Right cardiac atrium (tissue), 5 donors: ENCODE data around the gene JARID2. TPM values are rescaled to one million over a fixed set of nuclear protein-coding genes. Genes with fewer than 3 reads are reported as not detected.

ENCODE experiments used
- ATAC-seq, 2 donors: fragments of 200-7000 bp; cut with Tn5 transposase; one replicate each; pipeline versions ENCODE4 v1.8.0 to v1.9.1; 2020; ENCODE audit warnings: moderate library complexity in 2 of 2, mild to moderate bottlenecking in 1 of 2
- DNase-seq, 3 donors: peaks; one replicate each; pipeline ENCODE4 v3.0.0-alpha.2; 2020
- H3K27ac ChIP-seq: one replicate; pipeline ENCODE4 v1.5.1; 2013; ENCODE audit warnings: mild to moderate bottlenecking, low read length, control low read depth, moderate library complexity
- H3K27me3 ChIP-seq: one replicate; pipeline ENCODE4 v1.6.1; 2013; ENCODE audit not compliant: control insufficient read depth, insufficient read depth
- H3K4me1 ChIP-seq: one replicate; pipeline ENCODE4 v1.6.1; 2013; ENCODE audit warnings: low read length; ENCODE audit not compliant: control insufficient read depth, insufficient read depth
- H3K4me3 ChIP-seq: one replicate; pipeline ENCODE4 v1.5.1; 2013; ENCODE audit warnings: low read length, control low read depth
- H3K9me3 ChIP-seq: one replicate; pipeline ENCODE4 v1.6.1; 2013; ENCODE audit warnings: low read length; ENCODE audit not compliant: control insufficient read depth
- WGBS: extraction: QIAGEN DNeasy Blood & Tissue Kit; methylation state at CpG from one replicate; pipeline ENCODE4 v1.1.7; 2013; 5-methylcytosine and 5-hydroxymethylcytosine counted together
- intact Hi-C, 4 donors: fragments of 100-400 bp; cut with DNase I; formaldehyde crosslinking; loops; one replicate each; pipeline versions ENCODE4 v1.11.0 to v1.14.0; 2022 to 2023
- polyA plus RNA-seq: library from polyadenylated mRNA; stranded (reverse); fragments of 200-250 nt; gene quantifications from one replicate; pipeline ENCODE4 v1.2.3, GENCODE V29; 2013
- total RNA-seq, 4 donors: library from RNA; stranded (reverse); fragmentation: NEBNext Ultra II Directional; extraction: Animal tissue kit (Norgen Biotek cat#: 25700); gene quantifications; one replicate each; pipeline ENCODE4 v1.2.1, GENCODE V29; 2021
- donor health status: healthy with polysubstance abuse.
- donor health status: DM: no; HTN: yes; CAD: no.
- donor health status: DM: no; HTN: no; CAD: no.
- donor health status: DM: no; HTN: yes; CAD: no; lungs with severe emphysema.
- donor health status: DM: yes; HTN: yes; CAD: no.

JARID2 gene
- total and polyA plus RNA-seq, 5 donors, result 4.1 to 10.1 (median 9.1) TPM

DNA sequence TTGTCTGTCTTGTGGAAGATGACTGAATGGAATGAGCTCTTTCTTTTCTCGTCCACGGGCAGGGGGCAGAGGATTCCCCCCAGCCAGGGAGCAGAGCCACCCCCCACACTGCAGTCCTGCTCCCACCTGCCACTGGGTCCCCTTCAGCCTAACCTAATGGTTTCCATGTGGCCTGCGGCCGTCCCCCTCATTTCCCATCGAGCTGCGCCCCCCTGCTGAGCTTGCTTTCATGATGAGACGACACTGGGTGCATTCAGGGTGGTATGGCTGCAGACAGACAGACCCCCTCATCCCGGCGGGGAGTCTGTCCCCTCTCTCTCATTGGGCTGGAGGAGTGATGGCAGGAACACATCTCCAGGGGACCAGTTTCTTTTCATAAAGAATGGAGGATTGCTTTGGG, 276.2 kb downstream of the JARID2 start:
- no peak overlapping the region for H3K27ac ChIP-seq
- intact Hi-C loops, result loop anchor here in 1 of 4 donors (10.0 kb wide), 1 partner anchor 93 kb away; no protein-coding TSS in a partner anchor
- H3K27me3 ChIP-seq, result no peaks in the 10 kb centered on the region
- 92% methylated on average over 9 of the region's 9 CpGs for WGBS
- DNase-seq (no peak), ATAC-seq (no peak)
- H3K4me3 ChIP-seq, result no peak overlapping the region
- H3K9me3 ChIP-seq, result no peaks in the 10 kb centered on the region
- H3K4me1 ChIP-seq, result no peaks in the 10 kb centered on the region

DNA sequence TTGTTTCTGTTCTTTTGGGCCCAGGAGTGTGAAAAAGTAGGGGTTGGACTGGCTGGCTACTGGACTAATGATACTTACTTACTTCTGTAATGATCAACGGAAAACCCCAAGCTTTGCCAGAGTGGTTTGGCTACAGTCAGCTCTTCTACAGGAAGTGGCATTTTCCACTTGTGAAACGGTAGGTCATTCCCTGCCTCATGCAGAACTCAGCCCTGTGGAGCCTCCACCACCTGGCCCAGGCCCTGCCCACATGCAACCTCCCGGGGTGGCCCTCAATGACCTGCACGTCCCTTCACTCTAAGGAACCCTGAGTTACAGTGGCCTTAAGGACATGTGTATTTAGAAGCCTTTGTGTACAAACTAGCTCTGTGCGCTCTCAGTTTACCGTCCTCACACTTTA, 276.6 kb downstream of the JARID2 start:
- Histone ChIP-seq H3K27ac (no peak overlapping the region), H3K4me3 (no peak overlapping the region), H3K4me1 (no peaks in the 10 kb centered on the region), H3K27me3 (no peaks in the 10 kb centered on the region), H3K9me3 (no peaks in the 10 kb centered on the region)
- WGBS, result 78% methylated on average over 6 of the region's 6 CpGs
- ATAC-seq (peak; percentile 22 to 43), DNase-seq (no peak)
- intact Hi-C loops, result loop anchor here in 1 of 4 donors (10.0 kb wide), 1 partner anchor 92 kb away; no protein-coding TSS in a partner anchor

DNA sequence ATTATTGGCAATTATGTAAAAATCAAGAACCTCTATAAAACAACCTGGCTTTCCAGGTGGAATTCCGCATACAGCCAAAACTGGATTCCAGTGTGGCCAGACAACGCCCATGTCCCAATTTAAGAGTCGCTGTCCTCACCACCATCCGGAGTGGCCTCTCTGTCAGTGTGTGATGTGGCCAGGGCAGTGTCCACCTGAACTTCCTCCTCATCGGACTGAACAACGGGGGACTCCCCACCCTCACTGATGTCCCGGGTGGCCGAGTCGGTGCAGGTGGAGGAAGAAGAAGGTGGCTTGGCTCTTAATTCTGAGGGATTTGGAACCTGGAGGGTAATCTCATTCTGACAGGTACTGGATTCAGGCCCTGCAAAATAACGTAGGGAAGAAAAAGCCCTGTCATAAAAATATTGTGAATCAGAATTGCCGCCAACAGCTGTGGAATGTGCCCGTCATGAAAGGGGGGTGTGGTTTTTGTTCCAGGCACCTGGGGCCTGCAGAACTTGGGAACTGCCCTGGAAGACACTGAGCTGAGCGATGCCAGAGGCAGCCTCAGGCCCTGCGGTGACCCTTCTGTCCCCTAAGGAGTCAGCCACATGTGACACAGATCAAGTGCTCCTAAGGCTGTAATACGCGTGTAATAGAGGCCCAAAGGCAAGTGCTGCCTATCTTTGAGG, 277.1 kb downstream of the JARID2 start:
- H3K4me3 ChIP-seq, result no peak overlapping the region
- ATAC-seq, result peak; percentile 8 to 12
- WGBS, result 87% methylated on average over 16 of the region's 16 CpGs
- no peaks in the 10 kb centered on the region for H3K9me3 ChIP-seq
- H3K27me3 ChIP-seq, result no peaks in the 10 kb centered on the region
- H3K4me1 ChIP-seq, result no peaks in the 10 kb centered on the region
- no peak overlapping the region for H3K27ac ChIP-seq
- DNase-seq, result no peak
- intact Hi-C loops, result loop anchor here in 1 of 4 donors (10.0 kb wide), 1 partner anchor 92 kb away; no protein-coding TSS in a partner anchor

DNA sequence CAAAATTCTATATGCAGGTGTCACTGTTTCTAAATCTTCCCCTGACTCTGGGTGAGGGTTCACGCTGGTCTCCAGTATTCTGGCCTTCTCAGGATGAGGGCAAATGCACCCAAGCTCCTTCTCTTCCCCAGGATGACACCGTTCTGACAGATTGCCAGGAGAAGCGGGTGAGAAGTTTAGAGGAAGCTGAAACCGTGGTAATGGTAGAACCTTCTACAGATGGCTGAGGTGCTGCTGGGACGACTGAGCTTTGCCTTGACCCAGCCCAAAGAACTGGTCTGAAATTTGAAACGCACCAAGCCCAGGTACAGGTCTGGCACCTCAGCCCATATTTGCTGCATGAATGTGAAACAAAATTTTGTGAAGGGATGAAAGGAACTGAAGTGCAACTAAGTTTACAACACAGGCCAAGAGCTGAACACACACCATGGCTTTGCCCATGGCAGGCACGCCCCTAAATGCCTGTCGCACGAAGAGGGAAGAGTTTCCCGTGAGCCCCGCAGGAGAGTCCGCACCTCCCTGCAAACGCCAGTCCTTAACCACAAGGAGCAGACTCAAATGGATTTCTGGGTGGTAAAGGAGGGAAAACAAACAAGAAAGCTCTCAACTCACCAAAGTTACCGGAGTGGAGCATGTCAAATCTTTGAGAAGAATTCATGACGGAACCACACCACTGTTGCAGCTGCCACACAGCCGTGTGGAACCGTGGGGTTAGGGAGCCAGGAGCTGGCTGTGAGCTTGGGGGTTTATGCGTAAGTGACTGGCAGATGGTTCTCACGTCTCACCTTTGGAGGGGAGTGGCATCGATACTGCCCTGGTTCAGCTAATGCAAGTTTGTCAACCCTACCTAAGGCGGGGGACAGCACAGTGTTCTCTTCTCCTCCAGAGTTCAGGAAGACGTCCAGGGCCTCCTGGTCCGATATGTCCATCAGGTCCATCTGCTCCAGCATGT, 278.1 kb downstream of the JARID2 start:
- no peaks in the 10 kb centered on the region for H3K27me3 ChIP-seq
- H3K4me1 ChIP-seq, result no peaks in the 10 kb centered on the region
- 96% methylated on average over 23 of the region's 23 CpGs for WGBS
- intact Hi-C loops, result loop anchor here in 1 of 4 donors (10.0 kb wide), 1 partner anchor 91 kb away; no protein-coding TSS in a partner anchor
- no peak overlapping the region for H3K27ac ChIP-seq
- no peaks in the 10 kb centered on the region for H3K9me3 ChIP-seq
- ATAC-seq, result no peak
- H3K4me3 ChIP-seq, result no peak overlapping the region
- no peak for DNase-seq

DNA sequence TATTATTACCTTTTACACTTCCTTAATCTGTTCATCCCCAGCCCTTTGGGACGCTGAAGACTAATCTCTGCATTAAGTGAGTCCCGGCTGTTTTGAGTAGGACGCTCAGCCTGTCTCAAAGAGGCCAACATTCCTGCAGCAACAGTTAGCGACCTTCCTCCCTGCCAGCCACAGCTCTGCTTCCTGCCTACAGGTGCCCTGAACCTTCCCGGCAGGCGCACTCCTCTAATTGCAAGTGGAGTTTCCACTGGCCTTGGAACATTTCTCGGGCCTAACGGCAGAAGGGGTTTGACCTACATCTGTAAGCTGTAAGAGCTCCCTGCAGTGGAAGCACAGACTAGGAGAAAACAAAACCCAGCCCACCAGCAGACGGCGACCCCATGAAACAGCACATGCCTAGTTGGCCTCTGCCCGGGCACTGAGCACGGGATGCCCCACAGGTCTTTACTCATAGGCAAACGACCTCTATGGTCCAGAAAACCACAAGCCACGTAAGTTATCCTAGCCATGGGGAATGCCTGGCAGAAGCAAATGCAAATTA, 279.1 kb downstream of the JARID2 start:
- Histone ChIP-seq H3K4me3 (no peak overlapping the region), H3K4me1 (no peaks in the 10 kb centered on the region), H3K27ac (no peak overlapping the region), H3K9me3 (no peaks in the 10 kb centered on the region), H3K27me3 (no peaks in the 10 kb centered on the region)
- no peak for ATAC-seq
- intact Hi-C loops, result loop anchor here in 1 of 4 donors (10.0 kb wide), 1 partner anchor 90 kb away; no protein-coding TSS in a partner anchor
- DNase-seq, result no peak
- 95% methylated on average over 14 of the region's 14 CpGs for WGBS

DNA sequence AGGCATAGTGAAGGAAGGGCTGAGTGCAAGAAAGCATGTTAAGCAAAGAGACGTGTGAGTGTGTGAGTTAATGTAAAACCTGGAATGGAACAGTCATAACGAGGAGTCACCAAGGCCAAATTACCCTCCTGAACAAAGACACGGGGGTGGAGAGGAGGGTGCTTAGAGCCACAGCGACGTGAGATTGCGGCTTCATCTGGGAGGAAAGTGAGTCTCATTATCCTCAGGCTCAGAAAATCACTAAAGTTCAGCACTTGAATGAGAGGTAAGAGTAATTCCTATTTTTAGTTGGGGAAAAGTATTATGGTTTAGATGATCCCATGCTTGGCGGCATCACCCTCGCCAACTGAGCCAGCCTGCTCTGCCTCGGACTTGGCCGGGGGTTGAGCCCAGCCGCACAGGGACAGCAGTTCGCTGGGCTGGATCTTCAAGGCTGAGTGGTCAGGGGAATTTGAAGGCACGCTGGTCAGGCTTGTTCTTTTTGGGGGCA, 280.4 kb downstream of the JARID2 start:
- no peaks in the 10 kb centered on the region for H3K27me3 ChIP-seq
- no peaks in the 10 kb centered on the region for H3K4me1 ChIP-seq
- no peak overlapping the region for H3K4me3 ChIP-seq
- no peak overlapping the region for H3K27ac ChIP-seq
- H3K9me3 ChIP-seq, result no peaks in the 10 kb centered on the region
- WGBS, result 96% methylated on average over 13 of the region's 13 CpGs
- DNase-seq, result no peak
- no peak for ATAC-seq
- intact Hi-C loops, result loop anchor here in 1 of 4 donors (10.0 kb wide), 1 partner anchor 89 kb away; no protein-coding TSS in a partner anchor

DNA sequence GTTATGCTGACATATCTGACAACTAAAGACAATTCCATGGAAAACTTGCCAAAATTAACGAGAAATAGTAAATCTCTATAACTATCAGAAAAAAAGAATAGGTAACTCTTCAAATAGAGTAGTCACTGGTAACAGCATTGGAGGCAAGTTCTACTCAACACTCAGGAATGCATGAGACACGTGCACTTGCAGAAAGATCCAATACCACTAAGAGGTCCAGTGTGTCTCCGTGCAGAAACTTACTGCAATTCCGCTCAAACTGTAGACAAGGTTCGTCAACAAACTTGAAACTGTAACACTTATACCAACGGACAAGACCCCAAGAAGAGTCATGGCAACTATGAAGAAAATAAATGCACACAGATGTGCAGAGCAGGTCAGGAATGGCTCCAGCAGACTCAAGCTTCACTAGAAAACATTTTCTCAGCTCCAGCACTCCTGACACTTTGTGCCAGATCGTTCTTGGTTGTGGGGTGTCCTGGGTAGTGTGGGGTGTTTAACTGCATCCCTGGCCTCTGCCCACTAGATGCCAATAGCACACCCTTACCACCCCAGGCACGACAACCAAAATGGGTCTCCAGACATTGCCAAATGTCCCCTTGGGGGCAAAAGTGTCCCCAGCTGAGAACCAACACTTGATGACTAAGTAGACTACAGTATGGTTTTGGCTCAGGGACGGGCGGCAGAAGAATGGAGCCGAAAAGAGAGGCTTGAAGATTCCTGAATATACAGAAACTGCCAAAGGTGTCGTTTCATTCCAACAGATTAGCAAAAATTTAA, 282.2 kb downstream of the JARID2 start:
- Histone ChIP-seq H3K9me3 (no peaks in the 10 kb centered on the region), H3K4me3 (no peak overlapping the region), H3K4me1 (no peaks in the 10 kb centered on the region), H3K27me3 (no peaks in the 10 kb centered on the region), H3K27ac (no peak overlapping the region)
- DNase-seq (no peak), ATAC-seq (no peak)
- intact Hi-C loops, result loop anchor here in 1 of 4 donors (10.0 kb wide), 1 partner anchor 87 kb away; no protein-coding TSS in a partner anchor
- WGBS, result 98% methylated on average over 12 of the region's 12 CpGs

DNA sequence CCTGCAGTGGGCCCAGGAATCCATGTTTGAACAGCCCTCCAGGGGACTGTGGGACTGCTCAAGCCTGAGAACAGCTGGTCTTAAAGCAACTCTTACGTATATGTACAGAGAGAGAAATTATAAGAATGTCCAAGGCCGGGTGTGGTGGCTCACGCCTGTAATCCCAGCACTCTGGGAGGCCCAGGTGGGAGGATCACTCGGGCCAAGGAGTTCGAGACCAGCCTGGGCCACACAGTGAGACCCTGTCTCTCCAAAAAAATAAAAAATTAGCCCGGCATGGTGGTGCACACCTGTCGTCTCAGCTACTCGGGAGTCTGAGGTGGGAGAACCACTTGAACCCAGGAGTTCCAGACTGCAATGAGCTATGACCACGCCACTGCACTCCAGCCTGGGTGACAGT, 283.0 kb downstream of the JARID2 start:
- H3K4me3 ChIP-seq, result no peak overlapping the region
- H3K4me1 ChIP-seq, result no peaks in the 10 kb centered on the region
- no peak overlapping the region for H3K27ac ChIP-seq
- DNase-seq (no peak), ATAC-seq (no peak)
- intact Hi-C loops, result loop anchor here in 1 of 4 donors (10.0 kb wide), 1 partner anchor 86 kb away; no protein-coding TSS in a partner anchor
- 98% methylated on average over 9 of the region's 9 CpGs for WGBS
- no peaks in the 10 kb centered on the region for H3K9me3 ChIP-seq
- no peaks in the 10 kb centered on the region for H3K27me3 ChIP-seq

DNA sequence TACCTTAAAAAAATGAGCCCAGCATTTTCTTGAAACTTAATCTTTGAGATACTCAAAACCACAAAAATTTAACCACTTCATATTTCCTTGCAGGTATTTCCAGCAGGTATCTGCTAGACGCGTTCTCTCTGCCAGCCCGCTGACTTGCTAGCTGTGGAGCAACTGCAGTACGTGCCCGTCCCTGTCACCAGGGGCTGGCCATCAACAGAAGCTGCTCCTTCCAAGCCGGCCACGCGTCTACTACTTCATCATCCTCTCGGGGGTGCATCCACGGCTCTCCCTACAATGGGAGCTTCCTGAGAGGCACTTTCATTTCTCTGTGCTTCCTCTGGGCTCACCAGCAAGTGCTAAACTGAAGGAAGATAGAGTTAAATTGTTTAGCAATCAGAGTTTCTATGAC, 284.5 kb downstream of the JARID2 start:
- Histone ChIP-seq H3K4me1 (no peaks in the 10 kb centered on the region), H3K27me3 (no peaks in the 10 kb centered on the region), H3K27ac (no peak overlapping the region), H3K9me3 (no peaks in the 10 kb centered on the region), H3K4me3 (no peak overlapping the region)
- intact Hi-C loops, result no loop called here
- DNase-seq, result no peak
- ATAC-seq, result no peak
- 83% methylated on average over 10 of the region's 10 CpGs for WGBS

DNA sequence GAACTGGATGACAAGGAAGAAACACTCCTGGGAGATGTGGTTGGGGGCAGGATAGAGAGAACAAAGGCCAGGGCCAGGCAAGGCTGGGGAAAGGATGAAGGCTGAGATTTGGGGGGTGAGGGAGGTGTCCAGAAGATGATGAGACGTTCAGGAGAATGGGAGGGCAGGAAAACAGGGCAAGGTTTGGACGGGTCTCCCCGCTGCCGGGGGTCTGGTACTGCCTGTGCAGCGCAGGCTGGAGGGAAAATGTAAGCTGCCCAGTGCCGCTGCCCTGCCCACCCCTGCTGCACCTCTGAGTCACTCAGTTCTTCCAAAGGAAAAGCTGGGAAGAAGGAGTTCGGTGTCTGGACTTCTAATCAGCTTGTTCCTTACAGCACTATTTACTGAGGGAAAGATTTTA, 286.1 kb downstream of the JARID2 start:
- H3K27me3 ChIP-seq, result no peaks in the 10 kb centered on the region
- no peaks in the 10 kb centered on the region for H3K9me3 ChIP-seq
- peaks cover 3% of the 10 kb centered on the region for H3K4me1 ChIP-seq
- no peak for DNase-seq
- WGBS, result 91% methylated on average over 7 of the region's 7 CpGs
- H3K27ac ChIP-seq, result no peak overlapping the region
- ATAC-seq, result no peak
- no peak overlapping the region for H3K4me3 ChIP-seq
- intact Hi-C loops, result no loop called here
